Placental pericyte (primary cell): Measurements from ENCODE around the gene CA9. TPM values are rescaled to one million over a fixed set of nuclear protein-coding genes. Genes with fewer than 3 reads are reported as not detected.

Experiments used
- small RNA-seq: library from RNA; depleted of rRNA; stranded (forward); fragments of <200 nt; gene quantifications from one replicate; pipeline ENCODE3, GENCODE V24; 2012; ENCODE audit warnings: low replicate concordance
- total RNA-seq: library from RNA; depleted of rRNA; stranded (reverse); fragments of >200 nt; gene quantifications from 2 replicates; pipeline ENCODE4 v1.2.3, GENCODE V29; 2012

The CA9 gene
- not detected in 2 replicates for total RNA-seq

DNA sequence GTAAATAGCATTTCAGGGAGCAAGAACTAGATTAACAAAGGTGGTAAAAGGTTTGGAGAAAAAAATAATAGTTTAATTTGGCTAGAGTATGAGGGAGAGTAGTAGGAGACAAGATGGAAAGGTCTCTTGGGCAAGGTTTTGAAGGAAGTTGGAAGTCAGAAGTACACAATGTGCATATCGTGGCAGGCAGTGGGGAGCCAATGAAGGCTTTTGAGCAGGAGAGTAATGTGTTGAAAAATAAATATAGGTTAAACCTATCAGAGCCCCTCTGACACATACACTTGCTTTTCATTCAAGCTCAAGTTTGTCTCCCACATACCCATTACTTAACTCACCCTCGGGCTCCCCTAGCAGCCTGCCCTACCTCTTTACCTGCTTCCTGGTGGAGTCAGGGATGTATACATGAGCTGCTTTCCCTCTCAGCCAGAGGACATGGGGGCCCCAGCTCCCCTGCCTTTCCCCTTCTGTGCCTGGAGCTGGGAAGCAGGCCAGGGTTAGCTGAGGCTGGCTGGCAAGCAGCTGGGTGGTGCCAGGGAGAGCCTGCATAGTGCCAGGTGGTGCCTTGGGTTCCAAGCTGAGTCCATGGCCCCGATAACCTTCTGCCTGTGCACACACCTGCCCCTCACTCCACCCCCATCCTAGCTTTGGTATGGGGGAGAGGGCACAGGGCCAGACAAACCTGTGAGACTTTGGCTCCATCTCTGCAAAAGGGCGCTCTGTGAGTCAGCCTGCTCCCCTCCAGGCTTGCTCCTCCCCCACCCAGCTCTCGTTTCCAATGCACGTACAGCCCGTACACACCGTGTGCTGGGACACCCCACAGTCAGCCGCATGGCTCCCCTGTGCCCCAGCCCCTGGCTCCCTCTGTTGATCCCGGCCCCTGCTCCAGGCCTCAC lies at the start of gene CA9:
TSS of gene CA9 (plus strand) at position 797 of the 893 bp plus-strand sequence. CDS start at position 829, 32 bp downstream.

DNA sequence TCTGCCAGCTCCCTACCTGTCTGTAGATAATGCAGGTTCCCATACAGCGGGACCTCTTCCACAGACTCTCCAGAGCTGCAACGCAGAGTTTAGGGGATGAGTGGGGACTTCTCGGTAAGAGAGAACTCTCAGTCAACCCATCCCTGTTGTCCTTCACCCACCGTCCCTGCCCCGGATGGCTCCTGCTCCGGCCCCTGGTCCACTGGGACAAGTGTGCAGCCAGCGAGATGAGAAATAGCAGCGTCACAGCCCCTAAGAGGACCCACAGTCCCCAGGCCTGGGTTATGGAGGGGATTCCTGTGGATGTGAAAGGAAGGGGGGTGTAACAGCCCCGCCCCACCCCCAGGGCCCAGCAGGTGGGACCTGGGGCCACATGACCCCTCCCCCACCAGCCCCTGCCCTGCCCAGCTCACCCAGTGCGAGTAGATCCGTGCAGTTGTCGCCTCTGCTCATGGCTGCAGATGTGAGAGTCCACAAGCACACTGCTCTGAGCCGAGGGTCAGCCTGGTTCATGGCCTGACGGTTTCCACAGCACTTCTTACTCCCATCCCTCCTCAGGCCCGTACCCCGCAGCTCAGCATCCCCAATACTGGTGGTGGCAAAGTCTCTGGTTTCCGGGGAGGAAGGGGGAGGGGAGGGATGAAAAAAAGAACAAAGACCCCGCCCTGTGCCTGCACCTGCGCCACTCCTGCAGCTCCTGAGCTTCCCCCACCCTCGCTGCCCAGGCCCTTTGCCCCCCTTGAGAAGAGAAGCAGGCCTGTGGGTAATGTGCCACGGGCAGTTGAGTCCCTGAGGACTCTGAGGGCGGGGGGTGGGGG lies 23.2 kb upstream of the CA9 start, which contains the start of gene SIT1:
TSS of gene SIT1 (minus strand) at position 591 of the 818 bp plus-strand sequence. CDS start at position 513, 78 bp downstream.

DNA sequence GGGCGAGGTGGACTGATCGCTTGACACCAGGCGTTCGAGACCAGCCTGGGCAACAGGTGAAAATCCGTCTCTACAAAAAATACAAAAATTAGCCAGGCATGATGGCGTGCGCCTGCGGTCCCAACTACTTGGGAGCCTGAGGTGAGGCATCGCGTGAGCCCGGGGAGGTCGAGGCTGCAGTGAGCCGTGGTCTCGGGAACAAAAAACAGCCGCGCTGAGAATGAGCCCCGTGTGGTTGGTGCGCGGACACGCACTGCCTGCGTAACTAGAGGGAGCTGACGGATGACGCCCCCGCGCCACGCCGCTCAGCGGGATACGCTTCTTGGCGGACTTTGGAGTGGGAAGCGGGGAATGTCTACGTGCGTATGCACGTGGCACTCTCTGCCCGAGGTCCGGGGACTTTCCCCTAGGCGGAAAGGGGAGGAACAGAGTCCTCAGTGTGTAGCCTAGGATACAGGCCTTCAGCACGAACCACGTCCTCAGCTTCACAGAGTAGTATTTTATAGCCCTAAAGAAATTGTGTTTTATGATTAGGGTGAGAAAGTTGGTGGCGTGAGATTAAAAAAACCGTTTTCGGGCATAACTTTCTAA lies 16.1 kb upstream of the CA9 start, which contains the start of gene RMRP:
TSS of gene RMRP (minus strand) at position 474 of the 591 bp plus-strand sequence.

DNA sequence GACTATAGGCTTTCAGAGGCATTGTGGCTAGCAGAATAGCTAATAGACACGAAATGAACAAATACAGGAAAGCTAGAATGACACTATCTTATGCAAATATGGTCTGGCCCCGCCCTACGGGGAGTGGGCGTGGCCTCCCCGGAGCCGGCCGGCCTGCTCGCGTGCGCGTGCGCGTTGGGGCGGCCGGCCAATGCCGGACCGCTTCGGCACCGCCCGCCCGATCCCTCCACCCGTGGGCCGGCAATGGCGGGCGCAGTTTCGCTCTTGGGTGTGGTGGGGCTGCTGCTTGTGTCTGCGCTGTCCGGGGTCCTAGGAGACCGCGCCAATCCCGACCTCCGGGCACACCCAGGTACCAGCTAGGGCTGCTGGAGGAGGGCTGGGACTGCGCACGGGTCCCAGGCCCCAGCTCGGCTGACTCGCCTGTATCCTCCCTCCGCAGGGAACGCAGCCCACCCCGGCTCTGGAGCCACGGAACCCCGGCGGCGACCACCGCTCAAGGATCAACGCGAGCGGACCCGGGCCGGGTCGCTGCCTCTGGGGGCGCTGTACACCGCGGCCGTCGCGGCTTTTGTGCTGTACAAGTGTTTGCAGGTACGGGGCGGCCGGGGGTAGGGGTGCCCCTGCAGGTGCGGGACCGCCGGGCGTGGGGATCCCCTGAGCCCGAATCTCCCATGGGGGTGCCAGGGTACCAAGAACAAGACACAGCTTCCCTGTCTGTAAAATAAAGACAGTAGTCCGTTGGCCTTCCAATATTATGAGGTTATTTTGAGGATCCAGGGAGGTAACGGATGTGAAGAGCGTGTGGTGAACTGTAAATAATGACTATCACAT lies 15.4 kb upstream of the CA9 start, which contains the start of gene CCDC107:
TSS of gene CCDC107 (plus strand) at position 156 of the 831 bp plus-strand sequence. CDS start at position 244, 88 bp downstream.

DNA sequence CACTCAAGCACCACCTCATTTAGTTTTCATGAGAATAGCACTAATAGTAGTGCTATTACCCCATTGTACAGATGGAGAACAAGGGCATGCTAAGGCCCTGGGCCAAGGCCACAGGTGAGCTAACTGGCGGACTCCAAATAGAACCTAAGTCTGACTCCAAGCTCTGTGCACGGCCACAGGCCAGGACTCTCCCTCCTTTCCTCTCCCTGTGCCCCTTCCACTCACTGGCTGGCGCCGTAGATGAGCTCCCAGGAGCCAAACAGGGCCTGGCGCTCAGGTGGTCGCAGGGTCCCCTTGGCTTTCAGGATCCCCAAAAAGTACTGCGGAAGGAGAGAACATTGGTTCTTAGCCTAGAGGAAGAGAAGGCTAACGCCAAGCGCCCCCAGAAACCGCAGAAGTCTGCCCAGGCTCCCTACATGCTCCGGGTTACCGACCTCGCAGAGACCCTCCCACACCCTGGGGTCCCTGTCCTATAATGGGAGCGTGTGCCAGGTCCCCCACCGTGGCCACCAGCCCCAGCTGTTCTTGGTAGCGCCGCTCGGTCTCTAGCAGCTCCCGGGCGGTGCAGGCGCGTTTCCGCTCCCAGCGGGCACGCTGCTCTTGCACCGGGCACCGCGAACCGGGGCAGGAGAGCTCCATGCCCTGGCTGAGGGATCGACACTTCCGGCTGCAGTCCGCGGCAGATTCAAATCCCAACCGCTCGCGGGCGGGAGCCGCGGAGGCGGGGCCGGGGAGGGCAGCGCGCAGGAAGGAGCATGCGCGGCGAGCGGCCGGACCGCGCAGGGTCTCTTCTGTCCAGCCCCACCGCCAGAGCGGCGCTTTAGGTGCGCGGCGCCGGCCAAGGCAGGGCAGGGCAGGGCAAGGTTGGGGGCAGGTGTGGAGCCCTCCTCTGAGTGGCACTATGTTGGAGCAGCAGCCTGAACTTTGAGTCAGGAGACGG lies 8.9 kb upstream of the CA9 start, which contains the start of gene ARHGEF39:
TSS of gene ARHGEF39 (minus strand) at position 665 of the 940 bp plus-strand sequence. CDS start at position 639, 26 bp downstream.

DNA sequence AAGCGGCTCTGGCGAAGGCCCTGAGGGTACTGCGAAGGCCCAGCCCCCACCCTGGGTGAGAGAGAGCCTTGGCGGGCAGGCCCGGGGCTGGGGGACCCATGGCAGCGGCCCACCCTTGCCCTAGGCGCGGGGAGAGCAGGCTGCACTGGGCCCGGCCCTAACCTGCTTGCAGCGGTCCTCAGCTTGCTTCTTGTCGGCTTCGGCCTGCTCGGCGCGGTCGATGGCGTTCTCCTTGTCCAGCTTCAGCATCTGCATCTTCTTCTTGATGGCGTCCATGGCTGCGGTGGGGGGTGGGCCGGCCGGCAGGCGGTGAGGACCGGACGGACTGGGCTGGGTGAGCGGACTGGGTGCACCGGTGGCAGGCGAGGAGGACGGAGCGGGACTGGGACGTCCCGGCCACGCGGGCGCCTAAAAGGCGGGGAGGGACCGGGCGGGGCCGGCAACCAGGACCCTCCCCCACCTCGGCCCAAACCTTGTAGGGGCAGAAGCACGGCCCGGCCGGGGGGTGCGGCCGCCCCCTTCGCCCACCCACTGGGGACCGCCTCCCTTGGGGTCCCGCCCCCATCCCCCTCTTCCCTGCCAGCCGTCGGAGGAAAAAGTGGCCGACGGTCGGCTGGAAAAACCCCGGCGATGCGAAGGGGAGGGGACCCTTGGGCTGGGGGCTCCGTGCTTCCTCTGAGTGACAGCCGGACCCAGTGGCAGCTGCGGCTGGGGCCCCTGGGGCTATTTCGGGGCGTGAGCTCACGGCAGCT lies 16.0 kb downstream of the CA9 start, which contains the start of gene TPM2:
TSS of gene TPM2 (minus strand) at position 384 of the 752 bp plus-strand sequence. CDS start at position 276, 108 bp downstream.

Small RNA genes within 50 kb of the gene (small RNA-seq; reads per million reads assigned to genes)
- gene RMRP (not detected), gene RN7SL22P (not detected)

Other genes starting within 250 kb of the CA9 start
- gene RUSC2, start 183.8 kb upstream of the CA9 start, total RNA-seq, result 46.4 and 47.1 TPM in 2 replicates
- 14.9 and 21.2 TPM in 2 replicates for gene TESK1, start 68.7 kb upstream of the CA9 start, total RNA-seq
- 0.43 and 0.66 TPM in 2 replicates for gene CD72, start 55.5 kb upstream of the CA9 start, total RNA-seq
- gene SIT1, start 23.0 kb upstream of the CA9 start, total RNA-seq, result not detected in 2 replicates
- 24,654 and 27,284 TPM in 2 replicates for gene RMRP, start 15.9 kb upstream of the CA9 start, total RNA-seq
- 8.3 and 19.9 TPM in 2 replicates for gene CCDC107, start 15.6 kb upstream of the CA9 start, total RNA-seq
- 0.44 and 6.3 TPM in 2 replicates for gene ARHGEF39, start 8.7 kb upstream of the CA9 start, total RNA-seq
- gene TPM2, start 16.0 kb downstream of the CA9 start, total RNA-seq, result 668 and 1,162 TPM in 2 replicates
- 382 and 598 TPM in 2 replicates for gene TLN1, start 58.3 kb downstream of the CA9 start, total RNA-seq
- gene CREB3, start 58.7 kb downstream of the CA9 start, total RNA-seq, result 125 and 128 TPM in 2 replicates
- gene GBA2, start 75.3 kb downstream of the CA9 start, total RNA-seq, result 41.9 and 42.0 TPM in 2 replicates
- gene RGP1, start 75.4 kb downstream of the CA9 start, total RNA-seq, result 17.1 and 23.6 TPM in 2 replicates
- gene MSMP, start 80.3 kb downstream of the CA9 start, total RNA-seq, result not detected in 2 replicates
- gene NPR2, start 117.7 kb downstream of the CA9 start, total RNA-seq, result 14.0 and 22.3 TPM in 2 replicates
- gene SPAG8, start 138.3 kb downstream of the CA9 start, total RNA-seq, result 0.66 and 1.0 TPM in 2 replicates
- gene HINT2, start 141.1 kb downstream of the CA9 start, total RNA-seq, result 16.6 and 26.7 TPM in 2 replicates
- gene FAM221B, start 154.8 kb downstream of the CA9 start, total RNA-seq, result not detected in 2 replicates
- gene TMEM8B, start 155.3 kb downstream of the CA9 start, total RNA-seq, result 0.86 and 2.6 TPM in 2 replicates
- not detected in 2 replicates for gene OR13J1, start 196.5 kb downstream of the CA9 start, total RNA-seq
- 0.43 TPM in 1 of 2 replicates, not detected in the other for gene HRCT1, start 232.3 kb downstream of the CA9 start, total RNA-seq
- not detected in 2 replicates for gene SPAAR, start 235.6 kb downstream of the CA9 start, total RNA-seq